K562 (cell line): ENCODE measurements around the gene ARPC1A. TPM values are rescaled to one million over a fixed set of nuclear protein-coding genes. Genes with fewer than 3 reads are reported as not detected.

Experiments
- ATF7 ChIP-seq: fragments of 450-650 bp; IDR thresholded peaks from 2 replicates; pipeline ENCODE4 v1.7.1; 2014; ENCODE audit warnings: mild to moderate bottlenecking, moderate library complexity
- CBX3 ChIP-seq, 2 experiments: IDR thresholded peaks; 1 replicate in 1 of 2; 2 replicates in 1 of 2; pipeline ENCODE4 v1.6.1; 2012; ENCODE audit warnings: inconsistent platforms in 2 of 2, low read length in 2 of 2, borderline replicate concordance in 1 of 2, control low read depth in 1 of 2
- DIDO1 ChIP-seq: fragments of 450-650 bp; IDR thresholded peaks from 2 replicates; pipeline ENCODE4 v1.6.1; 2016; ENCODE audit warnings: low read depth, missing biosample characterization, missing genetic modification characterization
- EZH2 ChIP-seq: IDR thresholded peaks from 2 replicates; pipeline ENCODE4 v1.6.1; 2012; ENCODE audit warnings: low read depth, mild to moderate bottlenecking, inconsistent platforms, low read length, borderline replicate concordance
- GTF2A2 ChIP-seq: IDR thresholded peaks from 2 replicates; pipeline ENCODE4 v1.6.1; 2016; ENCODE audit warnings: mild to moderate bottlenecking, missing genetic modification characterization, missing compliant biosample characterization
- HOXB6 ChIP-seq: fragments of 250-450 bp; sonication (Bioruptor Pico); IDR thresholded peaks from 2 replicates; pipeline ENCODE4 v1.5.1; 2022; ENCODE audit warnings: mild to moderate bottlenecking, borderline replicate concordance
- IFI16 ChIP-seq: fragments of 250-450 bp; sonication (Bioruptor Pico); IDR thresholded peaks from 2 replicates; pipeline ENCODE4 v2.1.2; 2022; ENCODE audit warnings: mild to moderate bottlenecking, inconsistent platforms
- KAT2B ChIP-seq: IDR thresholded peaks from one replicate; pipeline ENCODE4 v1.6.1; 2012; ENCODE audit warnings: low read depth, mild to moderate bottlenecking, control low read depth, inconsistent platforms, low read length, moderate library complexity
- NCOA6 ChIP-seq: fragments of 450-650 bp; IDR thresholded peaks from 2 replicates; pipeline ENCODE4 v1.6.1; 2017; ENCODE audit warnings: mild to moderate bottlenecking
- NFIX ChIP-seq: fragments of 250-450 bp; sonication (Bioruptor Pico); IDR thresholded peaks from 2 replicates; pipeline ENCODE4 v1.4.0; 2020; ENCODE audit warnings: low read depth, mild to moderate bottlenecking, moderate library complexity
- PCBP1 ChIP-seq: fragments of 200-400 bp; formaldehyde crosslinking; IDR thresholded peaks from 2 replicates; pipeline ENCODE4 v1.6.1; 2018; ENCODE audit warnings: mild to moderate bottlenecking, low read depth, low read length; ENCODE audit not compliant: poor library complexity, severe bottlenecking
- SMARCA5 ChIP-seq: fragments of 450-650 bp; IDR thresholded peaks from 2 replicates; pipeline ENCODE4 v1.6.1; 2016
- SMARCB1 ChIP-seq: IDR thresholded peaks from 2 replicates; pipeline ENCODE4 v1.6.1; 2011; ENCODE audit warnings: improper control_type of control experiment, low read depth; ENCODE audit not compliant: insufficient read length
- TARDBP ChIP-seq: fragments of 450-650 bp; IDR thresholded peaks from 2 replicates; pipeline ENCODE4 v1.6.1; 2016
- WHSC1 ChIP-seq: IDR thresholded peaks from one replicate; pipeline ENCODE4 v1.6.1; 2012; ENCODE audit warnings: low read length, control low read depth, inconsistent platforms
- ZFP1 ChIP-seq: fragments of 450-650 bp; formaldehyde crosslinking; IDR thresholded peaks from 2 replicates; pipeline ENCODE4 v1.4.0; 2020; ENCODE audit warnings: mild to moderate bottlenecking, mixed read lengths
- ZSCAN29 ChIP-seq: fragments of 450-650 bp; IDR thresholded peaks from 2 replicates; pipeline ENCODE4 v1.6.1; 2017
- polyA plus RNA-seq, 8 experiments: library from polyadenylated mRNA; depleted of rRNA in 4 of 8; stranded (reverse) in 5 of 8; unstranded in 3 of 8; fragments of >200 nt; fragmentation: Nextera tagmentation in 2 of 8; fragmentation: Illumina TruSeq in 1 of 8; extraction: Ambion mirVana in 2 of 8; extraction: Trizol in 1 of 8; gene quantifications; 2 replicates each; pipeline versions ENCODE4 v1.2.1 to v1.2.3, GENCODE V29; 2011 to 2014; ENCODE audit warnings: inconsistent platforms in 1 of 8, missing spikeins in 1 of 8
- total RNA-seq, 7 experiments: library from RNA; depleted of rRNA in 6 of 7; stranded (reverse); fragments of >200 nt in 6 of 7; fragmentation: Illumina TruSeq in 2 of 7; extraction: Trizol in 2 of 7; gene quantifications; 2 replicates each; pipeline versions ENCODE4 v1.2.1 to v1.2.3, GENCODE V29; 2011 to 2021; ENCODE audit warnings: low replicate concordance in 1 of 7
- TF ChIP-seq, protein P1 (sequence below): fragments of 250-450 bp; sonication (Bioruptor Pico); IDR thresholded peaks from 2 replicates; pipeline ENCODE4 v1.8.0; 2022; ENCODE audit warnings: moderate library complexity, mild to moderate bottlenecking, inconsistent platforms
- TF ChIP-seq, protein P2 (sequence below): fragments of 450-650 bp; formaldehyde crosslinking; IDR thresholded peaks from 2 replicates; pipeline ENCODE4 v1.4.0; 2020; ENCODE audit warnings: mild to moderate bottlenecking
- TF ChIP-seq, protein P3 (sequence below): sonication (generic); formaldehyde crosslinking; IDR thresholded peaks from 2 replicates; pipeline ENCODE4 v1.8.0; 2022; ENCODE audit warnings: mild to moderate bottlenecking, missing genetic modification reagents
- TF ChIP-seq, protein P4 (sequence below): sonication (generic); formaldehyde crosslinking; IDR thresholded peaks from 2 replicates; pipeline ENCODE4 v1.8.0; 2023; ENCODE audit warnings: mild to moderate bottlenecking, missing genetic modification reagents
- TF ChIP-seq, protein P5 (sequence below): fragments of 450-650 bp; IDR thresholded peaks from 2 replicates; pipeline ENCODE4 v1.6.1; 2018; ENCODE audit warnings: mild to moderate bottlenecking, low read depth; ENCODE audit not compliant: partially characterized antibody

ARPC1A gene
- total and polyA plus RNA-seq, 9 of the 15 experiments (the other 6 are each of a cell fraction or from before 2014, with no cell fraction given), result 39.5 to 151 (median 86.1) TPM

- TF ChIP-seq, protein P1, sequence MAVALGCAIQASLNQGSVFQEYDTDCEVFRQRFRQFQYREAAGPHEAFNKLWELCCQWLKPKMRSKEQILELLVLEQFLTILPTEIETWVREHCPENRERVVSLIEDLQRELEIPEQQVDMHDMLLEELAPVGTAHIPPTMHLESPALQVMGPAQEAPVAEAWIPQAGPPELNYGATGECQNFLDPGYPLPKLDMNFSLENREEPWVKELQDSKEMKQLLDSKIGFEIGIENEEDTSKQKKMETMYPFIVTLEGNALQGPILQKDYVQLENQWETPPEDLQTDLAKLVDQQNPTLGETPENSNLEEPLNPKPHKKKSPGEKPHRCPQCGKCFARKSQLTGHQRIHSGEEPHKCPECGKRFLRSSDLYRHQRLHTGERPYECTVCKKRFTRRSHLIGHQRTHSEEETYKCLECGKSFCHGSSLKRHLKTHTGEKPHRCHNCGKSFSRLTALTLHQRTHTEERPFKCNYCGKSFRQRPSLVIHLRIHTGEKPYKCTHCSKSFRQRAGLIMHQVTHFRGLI (CRISPR knock-in tag), result no peak
- TF ChIP-seq ZSCAN29 (no peak), KAT2B (no peak), DIDO1 (tag) (no peak), ZFP1 (CRISPR knock-in tag) (no peak), IFI16 (no peak), WHSC1 (no peak), NFIX (CRISPR knock-in tag) (no peak), PCBP1 (no peak), NCOA6 (no peak), HOXB6 (CRISPR knock-in tag) (no peak), EZH2 (no peak), GTF2A2 (tag) (no peak), SMARCB1 (no peak), ATF7 (peak; percentile 52), TARDBP (no peak), SMARCA5 (no peak; the same call in 1 of the 2 replicates), CBX3 (IDR thresholded peaks at IDR 0.05; ENCODE audit: borderline replicate concordance in 1 of 2, low read length in 2 of 2) (no peak)
- TF ChIP-seq, protein P2, sequence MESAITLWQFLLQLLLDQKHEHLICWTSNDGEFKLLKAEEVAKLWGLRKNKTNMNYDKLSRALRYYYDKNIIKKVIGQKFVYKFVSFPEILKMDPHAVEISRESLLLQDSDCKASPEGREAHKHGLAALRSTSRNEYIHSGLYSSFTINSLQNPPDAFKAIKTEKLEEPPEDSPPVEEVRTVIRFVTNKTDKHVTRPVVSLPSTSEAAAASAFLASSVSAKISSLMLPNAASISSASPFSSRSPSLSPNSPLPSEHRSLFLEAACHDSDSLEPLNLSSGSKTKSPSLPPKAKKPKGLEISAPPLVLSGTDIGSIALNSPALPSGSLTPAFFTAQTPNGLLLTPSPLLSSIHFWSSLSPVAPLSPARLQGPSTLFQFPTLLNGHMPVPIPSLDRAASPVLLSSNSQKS (CRISPR knock-in tag), result no peak
- TF ChIP-seq, protein P3, sequence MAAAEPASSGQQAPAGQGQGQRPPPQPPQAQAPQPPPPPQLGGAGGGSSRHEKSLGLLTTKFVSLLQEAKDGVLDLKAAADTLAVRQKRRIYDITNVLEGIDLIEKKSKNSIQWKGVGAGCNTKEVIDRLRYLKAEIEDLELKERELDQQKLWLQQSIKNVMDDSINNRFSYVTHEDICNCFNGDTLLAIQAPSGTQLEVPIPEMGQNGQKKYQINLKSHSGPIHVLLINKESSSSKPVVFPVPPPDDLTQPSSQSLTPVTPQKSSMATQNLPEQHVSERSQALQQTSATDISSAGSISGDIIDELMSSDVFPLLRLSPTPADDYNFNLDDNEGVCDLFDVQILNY (CRISPR knock-in tag), result no peak
- TF ChIP-seq, protein P4, sequence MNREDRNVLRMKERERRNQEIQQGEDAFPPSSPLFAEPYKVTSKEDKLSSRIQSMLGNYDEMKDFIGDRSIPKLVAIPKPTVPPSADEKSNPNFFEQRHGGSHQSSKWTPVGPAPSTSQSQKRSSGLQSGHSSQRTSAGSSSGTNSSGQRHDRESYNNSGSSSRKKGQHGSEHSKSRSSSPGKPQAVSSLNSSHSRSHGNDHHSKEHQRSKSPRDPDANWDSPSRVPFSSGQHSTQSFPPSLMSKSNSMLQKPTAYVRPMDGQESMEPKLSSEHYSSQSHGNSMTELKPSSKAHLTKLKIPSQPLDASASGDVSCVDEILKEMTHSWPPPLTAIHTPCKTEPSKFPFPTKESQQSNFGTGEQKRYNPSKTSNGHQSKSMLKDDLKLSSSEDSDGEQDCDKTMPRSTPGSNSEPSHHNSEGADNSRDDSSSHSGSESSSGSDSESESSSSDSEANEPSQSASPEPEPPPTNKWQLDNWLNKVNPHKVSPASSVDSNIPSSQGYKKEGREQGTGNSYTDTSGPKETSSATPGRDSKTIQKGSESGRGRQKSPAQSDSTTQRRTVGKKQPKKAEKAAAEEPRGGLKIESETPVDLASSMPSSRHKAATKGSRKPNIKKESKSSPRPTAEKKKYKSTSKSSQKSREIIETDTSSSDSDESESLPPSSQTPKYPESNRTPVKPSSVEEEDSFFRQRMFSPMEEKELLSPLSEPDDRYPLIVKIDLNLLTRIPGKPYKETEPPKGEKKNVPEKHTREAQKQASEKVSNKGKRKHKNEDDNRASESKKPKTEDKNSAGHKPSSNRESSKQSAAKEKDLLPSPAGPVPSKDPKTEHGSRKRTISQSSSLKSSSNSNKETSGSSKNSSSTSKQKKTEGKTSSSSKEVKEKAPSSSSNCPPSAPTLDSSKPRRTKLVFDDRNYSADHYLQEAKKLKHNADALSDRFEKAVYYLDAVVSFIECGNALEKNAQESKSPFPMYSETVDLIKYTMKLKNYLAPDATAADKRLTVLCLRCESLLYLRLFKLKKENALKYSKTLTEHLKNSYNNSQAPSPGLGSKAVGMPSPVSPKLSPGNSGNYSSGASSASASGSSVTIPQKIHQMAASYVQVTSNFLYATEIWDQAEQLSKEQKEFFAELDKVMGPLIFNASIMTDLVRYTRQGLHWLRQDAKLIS, result no peak
- TF ChIP-seq, protein P5, sequence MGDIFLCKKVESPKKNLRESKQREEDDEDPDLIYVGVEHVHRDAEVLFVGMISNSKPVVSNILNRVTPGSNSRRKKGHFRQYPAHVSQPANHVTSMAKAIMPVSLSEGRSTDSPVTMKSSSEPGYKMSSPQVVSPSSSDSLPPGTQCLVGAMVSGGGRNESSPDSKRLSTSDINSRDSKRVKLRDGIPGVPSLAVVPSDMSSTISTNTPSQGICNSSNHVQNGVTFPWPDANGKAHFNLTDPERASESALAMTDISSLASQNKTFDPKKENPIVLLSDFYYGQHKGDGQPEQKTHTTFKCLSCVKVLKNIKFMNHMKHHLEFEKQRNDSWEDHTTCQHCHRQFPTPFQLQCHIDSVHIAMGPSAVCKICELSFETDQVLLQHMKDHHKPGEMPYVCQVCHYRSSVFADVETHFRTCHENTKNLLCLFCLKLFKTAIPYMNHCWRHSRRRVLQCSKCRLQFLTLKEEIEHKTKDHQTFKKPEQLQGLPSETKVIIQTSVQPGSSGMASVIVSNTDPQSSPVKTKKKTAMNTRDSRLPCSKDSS, result no peak
These were observed 44.2 kb downstream of the ARPC1A start (continued) for GRCh38 chr7:99369767-99370391.
